Measurements from ENCODE around the gene TMEM213. TPM values are rescaled to one million over a fixed set of nuclear protein-coding genes. Genes with fewer than 3 reads are reported as not detected.

TMEM213 gene
- total RNA-seq, 1 experiment from 2014 or later = not detected

- Histone ChIP-seq H3K36me3 (ENCODE audit: control insufficient read depth in 1 of 2, insufficient read depth in 2 of 2, low read length in 2 of 2) (no peaks in the 10 kb centered on the region), H3K4me2 (ENCODE audit: low read length) (no peak overlapping the region), H3K27ac (ENCODE audit: low read depth, low read length) (no peak overlapping the region), H3K27me3 (ENCODE audit: insufficient read depth, low read length) (no peaks in the 10 kb centered on the region), H3K9me2 (ENCODE audit: insufficient read depth) (no peaks in the 10 kb centered on the region), H2AFZ (ENCODE audit: low read depth, low read length, poor library complexity, severe bottlenecking) (no peak overlapping the region), H3K9me3 (ENCODE audit: control insufficient read depth in 1 of 2, insufficient read depth in 1 of 2, low read depth in 1 of 2, low read length in 2 of 2) (no peaks in the 10 kb centered on the region), H3K79me2 (ENCODE audit: insufficient read depth, low read length) (no peaks in the 10 kb centered on the region), H3K4me1 (ENCODE audit: control insufficient read depth in 1 of 2, insufficient read depth in 2 of 2, low read length in 2 of 2) (no peaks in the 10 kb centered on the region), H3K4me3 (replicated peaks in 1 of 2; ENCODE audit: low read depth in 1 of 2, low read length in 2 of 2) (no peak overlapping the region), H3K9ac (ENCODE audit: low read length) (no peak overlapping the region), H4K20me1 (ENCODE audit: insufficient read depth) (no peaks in the 10 kb centered on the region)
- POLR2A ChIA-PET = no interaction called here
- RAD21 ChIA-PET (ENCODE audit: low non-redundant PET in 1 of 2, low total read pairs in 2 of 2, uncharacterized antibody in 2 of 2, unreplicated experiment in 2 of 2) = no interaction called here
- no TSS peak for BruUV-seq (replicated peaks)
- DNase-seq (ENCODE audit: low read depth, low spot score) (no peak), ATAC-seq (no peak)
- TF ChIP-seq SRF (IDR thresholded peaks at IDR 0.05; ENCODE audit: low read depth) = no peak
- no peak for TF ChIP-seq CBX3 (IDR thresholded peaks at IDR 0.05; ENCODE audit: low read depth)
- TF ChIP-seq, protein P1, sequence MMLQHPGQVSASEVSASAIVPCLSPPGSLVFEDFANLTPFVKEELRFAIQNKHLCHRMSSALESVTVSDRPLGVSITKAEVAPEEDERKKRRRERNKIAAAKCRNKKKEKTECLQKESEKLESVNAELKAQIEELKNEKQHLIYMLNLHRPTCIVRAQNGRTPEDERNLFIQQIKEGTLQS (IDR thresholded peaks at IDR 0.05) = no peak
- TF ChIP-seq ELF1 (IDR thresholded peaks at IDR 0.05; ENCODE audit: borderline replicate concordance, low read depth) = no peak
- intact Hi-C loops (cut with micrococcal nuclease) = no loop called here
- CTCF ChIA-PET = no interaction called here
These were observed 51.9 kb downstream of the TMEM213 start for GRCh38 chr7:138849701-138850100.

DNA sequence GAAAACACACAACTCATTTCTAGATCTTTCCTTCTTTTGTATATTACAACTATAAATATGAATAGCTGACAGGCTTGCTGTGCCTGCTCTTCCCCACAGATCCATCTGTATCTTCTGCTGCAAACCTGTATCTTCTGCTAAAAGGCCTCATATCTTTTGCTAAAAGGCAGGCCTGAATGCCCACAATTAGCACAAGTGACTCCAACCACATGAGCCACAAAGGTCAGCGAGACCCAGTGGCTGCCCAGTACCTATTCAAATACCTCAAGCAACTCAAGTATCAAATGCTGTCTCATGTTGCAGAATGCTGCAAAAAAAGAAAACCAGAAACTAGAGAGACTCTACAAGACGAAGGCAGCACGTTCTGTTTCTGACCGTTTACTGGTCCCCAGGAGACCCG is 54.7 kb downstream of the TMEM213 start:
- H3K36me3 ChIP-seq (ENCODE audit: control insufficient read depth in 1 of 2, insufficient read depth in 2 of 2, low read length in 2 of 2) = no peaks in the 10 kb centered on the region
- no peak overlapping the region for H3K9ac ChIP-seq (ENCODE audit: low read length)
- TF ChIP-seq ZBTB33 (IDR thresholded peaks at IDR 0.05; ENCODE audit: extremely low read depth, insufficient replicate concordance, low read length) (no peak), EGR1 (IDR thresholded peaks at IDR 0.05; ENCODE audit: low read depth) (no peak), CEBPB (IDR thresholded peaks at IDR 0.05; ENCODE audit: low read depth) (no peak), ELF1 (IDR thresholded peaks at IDR 0.05; ENCODE audit: borderline replicate concordance, low read depth) (no peak), ZFX (IDR thresholded peaks at IDR 0.05) (no peak), POLR2A (IDR thresholded peaks at IDR 0.05; ENCODE audit: borderline replicate concordance, extremely low read depth, insufficient read depth, insufficient read length) (no peak), SP1 (IDR thresholded peaks at IDR 0.05; ENCODE audit: low read depth) (no peak), SRF (IDR thresholded peaks at IDR 0.05; ENCODE audit: low read depth) (no peak), SIN3A (IDR thresholded peaks at IDR 0.05; ENCODE audit: low read depth) (no peak)
- TF ChIP-seq, protein P1 (IDR thresholded peaks at IDR 0.05) = no peak
- TF ChIP-seq, protein P2, sequence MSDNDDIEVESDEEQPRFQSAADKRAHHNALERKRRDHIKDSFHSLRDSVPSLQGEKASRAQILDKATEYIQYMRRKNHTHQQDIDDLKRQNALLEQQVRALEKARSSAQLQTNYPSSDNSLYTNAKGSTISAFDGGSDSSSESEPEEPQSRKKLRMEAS (IDR thresholded peaks at IDR 0.05) = no peak
- no peaks in the 10 kb centered on the region for H3K79me2 ChIP-seq (ENCODE audit: insufficient read depth, low read length)
- H3K4me3 ChIP-seq (replicated peaks in 1 of 2; ENCODE audit: low read depth in 1 of 2, low read length in 2 of 2) = no peak overlapping the region
- H3K27me3 ChIP-seq (ENCODE audit: insufficient read depth, low read length) = no peaks in the 10 kb centered on the region
- ChIA-PET RAD21 (ENCODE audit: low non-redundant PET in 1 of 2, low total read pairs in 2 of 2, uncharacterized antibody in 2 of 2, unreplicated experiment in 2 of 2) (no interaction called here), CTCF (no interaction called here), POLR2A (no interaction called here)
- no peak overlapping the region for H3K4me2 ChIP-seq (ENCODE audit: low read length)
- H3K9me2 ChIP-seq (ENCODE audit: insufficient read depth) = no peaks in the 10 kb centered on the region
- no peak overlapping the region for H3K27ac ChIP-seq (ENCODE audit: low read depth, low read length)
- H2AFZ ChIP-seq (ENCODE audit: low read depth, low read length, poor library complexity, severe bottlenecking) = no peak overlapping the region
- BruUV-seq (replicated peaks) = no TSS peak
- intact Hi-C loops (cut with micrococcal nuclease) = no loop called here
- no peaks in the 10 kb centered on the region for H3K9me3 ChIP-seq (ENCODE audit: control insufficient read depth in 1 of 2, insufficient read depth in 1 of 2, low read depth in 1 of 2, low read length in 2 of 2)
- no peaks in the 10 kb centered on the region for H4K20me1 ChIP-seq (ENCODE audit: insufficient read depth)
- DNase-seq (ENCODE audit: low read depth, low spot score) = no peak
- ATAC-seq = no peak
- no peaks in the 10 kb centered on the region for H3K4me1 ChIP-seq (ENCODE audit: control insufficient read depth in 1 of 2, insufficient read depth in 2 of 2, low read length in 2 of 2)
